Lung microvascular endothelial cell (primary cell): Measurements from ENCODE around the gene MCM9. TPM values are rescaled to one million over a fixed set of nuclear protein-coding genes. Genes with fewer than 3 reads are reported as not detected.

Experiments used
- DNase-seq, 2 donors: peaks; one replicate each; pipeline versions ENCODE4 v3.0.0 to v3.0.0-alpha.2; 2010; ENCODE audit warnings: low read depth in 2 of 2
- total RNA-seq: library from RNA; depleted of rRNA; stranded (reverse); fragments of >200 nt; gene quantifications from 2 replicates; pipeline ENCODE4 v1.2.1, GENCODE V29; 2014

Gene MCM9
- total RNA-seq, 1 donor from 2014 or later, result 11.7 TPM

GRCh38 chr6:118800394-118801071 lies 134.4 kb downstream of the MCM9 start:
- DNase-seq, result peak; percentile 84 to 91

- no peak for DNase-seq
Observed at GRCh38 chr6:118799826-118800225, 135.1 kb downstream of the MCM9 start.

GRCh38 chr6:118796548-118796947 lies 138.4 kb downstream of the MCM9 start:
- DNase-seq, result peak in 1 of 2 donors; percentile 14

- DNase-seq, result no peak
Observed at GRCh38 chr6:118791499-118791898, 143.5 kb downstream of the MCM9 start.

GRCh38 chr6:118789954-118790353 lies 145.0 kb downstream of the MCM9 start:
- DNase-seq, result no peak

GRCh38 chr6:118789419-118789818 lies 145.5 kb downstream of the MCM9 start:
- DNase-seq, result no peak

- DNase-seq, result no peak
Observed at GRCh38 chr6:118788702-118789101, 146.3 kb downstream of the MCM9 start.

GRCh38 chr6:118787724-118788423 lies 147.1 kb downstream of the MCM9 start:
- DNase-seq, result peak; percentile 76 to 94

- no peak for DNase-seq
Observed at GRCh38 chr6:118786596-118787453, 148.1 kb downstream of the MCM9 start.

GRCh38 chr6:118785601-118786000 lies 149.4 kb downstream of the MCM9 start:
- no peak for DNase-seq

GRCh38 chr6:118784641-118785164 lies 150.3 kb downstream of the MCM9 start:
- peak in 1 of 2 donors; percentile 39 for DNase-seq

GRCh38 chr6:118783931-118784550 lies 150.9 kb downstream of the MCM9 start:
- peak in 1 of 2 donors; percentile 75 for DNase-seq

- no peak for DNase-seq
Observed at GRCh38 chr6:118782651-118783050, 152.3 kb downstream of the MCM9 start.

- peak in 1 of 2 donors; percentile 60 for DNase-seq
Observed at GRCh38 chr6:118781897-118782296, 153.1 kb downstream of the MCM9 start.

- peak in 1 of 2 donors; percentile 63 for DNase-seq
Observed at GRCh38 chr6:118780668-118781067, 154.3 kb downstream of the MCM9 start.

GRCh38 chr6:118776607-118777549 lies 158.1 kb downstream of the MCM9 start:
- peak; percentile 71 to 89 for DNase-seq

- no peak for DNase-seq
Observed at GRCh38 chr6:118775381-118775780, 159.6 kb downstream of the MCM9 start.

- DNase-seq, result no peak
Observed at GRCh38 chr6:118774581-118774980, 160.4 kb downstream of the MCM9 start.

- DNase-seq, result no peak
Observed at GRCh38 chr6:118772886-118773285, 162.1 kb downstream of the MCM9 start.

- DNase-seq, result no peak
Observed at GRCh38 chr6:118771253-118771652, 163.7 kb downstream of the MCM9 start.
